Mucosa of descending colon (tissue), 3 donors: ENCODE results near the gene AOAH. TPM values are rescaled to one million over a fixed set of nuclear protein-coding genes. Genes with fewer than 3 reads are reported as not detected.

ENCODE experiments used
- ATAC-seq: fragments of 200-7000 bp; cut with Tn5 transposase; one replicate; pipeline ENCODE4 v1.9.1; 2020; ENCODE audit warnings: mild to moderate bottlenecking, moderate library complexity
- DNase-seq, 3 donors: peaks; one replicate each; pipeline ENCODE4 v3.0.0-alpha.2; 2020
- H3K36me3 ChIP-seq: fragments of 200-600 bp; one replicate; pipeline ENCODE4 v1.8.0; 2021; ENCODE audit warnings: low read depth, mild to moderate bottlenecking
- H3K4me1 ChIP-seq: fragments of 200-600 bp; one replicate; pipeline ENCODE4 v1.8.0; 2021; ENCODE audit warnings: low read depth, mild to moderate bottlenecking
- H3K4me3 ChIP-seq: fragments of 200-600 bp; one replicate; pipeline ENCODE4 v1.8.0; 2021; ENCODE audit warnings: mild to moderate bottlenecking
- H3K9me3 ChIP-seq: fragments of 200-600 bp; one replicate; pipeline ENCODE4 v1.8.0; 2021; ENCODE audit warnings: mild to moderate bottlenecking
- intact Hi-C, 2 donors: fragments of 100-400 bp; cut with DNase I in 1 of 2; cut with micrococcal nuclease in 1 of 2; formaldehyde crosslinking; loops; one replicate each; pipeline versions ENCODE4 v1.11.0 to v1.11.1; 2022; cut with DNase I, micrococcal nuclease
- total RNA-seq, 3 donors: library from RNA; stranded (reverse); fragmentation: NEBNext Ultra II Directional in 2 of 3; extraction: Animal tissue kit (Norgen Biotek cat#: 25700) in 2 of 3; gene quantifications; one replicate each; pipeline versions ENCODE4 v1.2.1 to v1.2.4, GENCODE V29; 2021 to 2023
- TF ChIP-seq, protein P1 (sequence below): fragments of 200-600 bp; IDR thresholded peaks from one replicate; pipeline ENCODE4 v1.8.0; 2022; ENCODE audit warnings: antibody characterized with exemption, mild to moderate bottlenecking
- donor health status: DM: no; HTN: no; CAD: no; lungs with moderate emphysema.
- donor health status: DM: no; HTN: no; CAD: no.
- donor health status: DM: no; HTN: yes; CAD: no.

AOAH gene
- total RNA-seq, 3 donors from 2014 or later = 15.7 to 36.1 (median 28.8) TPM

DNA sequence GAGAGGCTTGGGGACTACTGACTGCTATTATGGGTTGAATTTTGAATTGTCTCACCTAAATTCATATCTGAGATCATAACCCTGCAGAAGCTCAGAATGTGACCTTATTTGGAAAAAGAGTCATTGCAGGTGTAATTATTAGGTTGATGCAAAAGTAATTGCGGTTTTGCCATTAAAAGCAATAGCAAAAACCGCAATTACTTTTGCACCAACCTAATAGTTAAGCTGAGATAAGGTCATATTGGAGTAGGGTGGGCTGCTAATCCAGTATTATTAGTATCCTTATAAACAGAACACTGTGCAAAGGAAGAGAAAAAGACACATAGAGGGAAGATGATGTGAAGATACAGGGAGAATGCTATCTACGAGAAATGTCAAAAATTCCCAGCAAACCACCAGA lies 82.3 kb downstream of the AOAH start:
- TF ChIP-seq, protein P1, sequence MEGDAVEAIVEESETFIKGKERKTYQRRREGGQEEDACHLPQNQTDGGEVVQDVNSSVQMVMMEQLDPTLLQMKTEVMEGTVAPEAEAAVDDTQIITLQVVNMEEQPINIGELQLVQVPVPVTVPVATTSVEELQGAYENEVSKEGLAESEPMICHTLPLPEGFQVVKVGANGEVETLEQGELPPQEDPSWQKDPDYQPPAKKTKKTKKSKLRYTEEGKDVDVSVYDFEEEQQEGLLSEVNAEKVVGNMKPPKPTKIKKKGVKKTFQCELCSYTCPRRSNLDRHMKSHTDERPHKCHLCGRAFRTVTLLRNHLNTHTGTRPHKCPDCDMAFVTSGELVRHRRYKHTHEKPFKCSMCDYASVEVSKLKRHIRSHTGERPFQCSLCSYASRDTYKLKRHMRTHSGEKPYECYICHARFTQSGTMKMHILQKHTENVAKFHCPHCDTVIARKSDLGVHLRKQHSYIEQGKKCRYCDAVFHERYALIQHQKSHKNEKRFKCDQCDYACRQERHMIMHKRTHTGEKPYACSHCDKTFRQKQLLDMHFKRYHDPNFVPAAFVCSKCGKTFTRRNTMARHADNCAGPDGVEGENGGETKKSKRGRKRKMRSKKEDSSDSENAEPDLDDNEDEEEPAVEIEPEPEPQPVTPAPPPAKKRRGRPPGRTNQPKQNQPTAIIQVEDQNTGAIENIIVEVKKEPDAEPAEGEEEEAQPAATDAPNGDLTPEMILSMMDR = no peak
- no peak for DNase-seq
- Histone ChIP-seq H3K9me3 (no peaks in the 10 kb centered on the region), H3K4me1 (no peaks in the 10 kb centered on the region), H3K36me3 (no peaks in the 10 kb centered on the region), H3K4me3 (no peak overlapping the region)
- ATAC-seq = no peak
- intact Hi-C loops = no loop called here

DNA sequence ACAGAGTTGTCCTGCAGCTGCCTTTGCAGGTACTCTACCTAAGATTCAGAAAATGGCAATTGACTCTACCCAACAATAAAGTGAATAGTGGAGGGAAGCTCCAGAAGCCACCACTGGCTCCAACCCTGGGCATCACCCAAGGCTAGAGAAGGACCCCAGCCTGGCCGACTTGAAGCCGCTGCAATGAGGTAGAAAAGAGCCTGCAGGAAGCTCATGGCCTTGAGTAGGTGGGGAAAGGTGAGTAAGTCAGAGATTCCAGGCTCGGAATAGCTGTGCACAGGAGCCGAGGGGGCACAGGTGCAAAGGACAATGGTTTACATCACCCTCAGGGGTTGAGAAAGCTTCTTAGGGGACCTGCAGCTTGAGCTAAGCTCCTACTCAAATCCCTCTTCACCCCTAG lies 83.6 kb downstream of the AOAH start:
- Histone ChIP-seq H3K9me3 (no peaks in the 10 kb centered on the region), H3K4me1 (no peaks in the 10 kb centered on the region), H3K36me3 (no peaks in the 10 kb centered on the region), H3K4me3 (no peak overlapping the region)
- DNase-seq (no peak), ATAC-seq (no peak)
- intact Hi-C loops = no loop called here
- TF ChIP-seq, protein P1 = no peak

DNA sequence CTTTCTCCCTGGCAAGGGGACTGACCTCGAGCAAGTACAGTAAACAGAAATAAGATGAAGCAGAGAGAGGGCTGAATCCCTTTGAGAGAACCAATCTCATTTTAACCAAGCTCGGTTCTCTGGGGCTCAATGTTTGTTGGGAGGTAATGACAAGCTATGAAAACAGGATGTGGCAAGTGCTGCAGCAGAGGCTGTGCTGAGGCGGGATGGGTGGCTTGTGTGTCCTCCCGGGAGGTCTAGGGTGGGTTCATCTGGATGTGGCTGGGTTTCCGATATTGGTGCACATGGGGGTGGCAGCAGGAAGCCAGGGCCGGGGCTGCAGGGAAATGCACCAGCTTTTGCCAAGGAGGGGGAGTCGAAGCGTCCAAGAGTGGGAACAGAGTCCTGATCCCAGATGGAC lies 84.5 kb downstream of the AOAH start:
- intact Hi-C loops = no loop called here
- H3K4me1 ChIP-seq = peaks cover 6% of the 10 kb centered on the region
- ATAC-seq (peak; percentile 82), DNase-seq (peak in 1 of 3 donors; percentile 73)
- TF ChIP-seq, protein P1 = no peak
- H3K4me3 ChIP-seq = no peak overlapping the region
- no peaks in the 10 kb centered on the region for H3K9me3 ChIP-seq
- no peaks in the 10 kb centered on the region for H3K36me3 ChIP-seq

DNA sequence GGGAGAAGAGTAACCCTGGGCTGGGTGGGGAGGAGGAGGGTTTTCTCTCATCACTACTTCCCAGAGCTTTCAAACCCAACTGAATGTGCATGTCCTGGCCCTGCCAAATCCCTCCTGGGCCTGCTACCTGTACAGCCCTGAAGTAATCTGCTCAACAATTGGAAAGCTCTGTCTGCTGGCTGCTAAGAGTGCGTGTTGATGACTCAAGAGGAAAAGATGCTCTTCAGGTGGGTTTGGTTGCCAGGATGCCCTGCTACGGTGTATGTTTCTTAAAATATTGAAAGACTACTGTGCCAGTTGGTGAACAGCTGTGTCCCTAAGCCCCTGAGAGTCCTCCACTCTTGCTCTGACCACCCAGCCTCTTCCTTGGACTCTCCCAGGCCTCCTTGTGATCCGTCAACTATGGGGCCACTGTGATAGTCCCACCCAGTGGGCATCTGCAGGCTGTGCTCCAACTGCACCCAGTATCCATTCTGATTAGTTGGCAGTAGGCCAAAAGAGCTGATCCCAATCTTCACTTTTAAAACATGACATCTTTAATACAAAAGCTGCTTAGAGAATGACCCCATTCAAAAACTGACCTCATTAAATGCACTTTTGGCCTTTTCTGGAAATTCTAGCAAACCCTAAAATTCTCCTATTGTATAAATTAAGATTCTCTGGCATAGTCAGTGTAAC lies 85.6 kb downstream of the AOAH start:
- ATAC-seq = no peak

DNA sequence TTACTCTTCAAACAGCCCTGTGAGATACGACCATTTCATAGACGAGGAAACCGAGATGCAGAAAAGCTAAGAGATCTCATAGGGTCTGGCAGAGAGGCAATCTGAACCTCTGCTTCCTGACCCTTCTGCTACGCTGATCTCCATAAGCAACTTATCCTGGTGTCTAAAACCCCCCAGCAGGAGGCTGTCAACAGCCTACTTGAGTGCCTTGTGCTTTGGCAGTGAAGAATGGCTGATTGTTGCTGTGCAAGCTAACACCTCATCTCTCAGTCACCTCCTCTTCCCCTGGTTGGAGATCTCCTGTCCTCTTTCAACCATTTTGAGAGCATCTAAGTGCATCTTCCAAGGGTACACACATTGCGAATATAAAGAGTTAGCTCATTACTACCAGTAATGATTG lies 86.2 kb downstream of the AOAH start:
- peaks cover 6% of the 10 kb centered on the region for H3K4me1 ChIP-seq
- intact Hi-C loops = no loop called here
- DNase-seq (no peak), ATAC-seq (no peak)
- no peak overlapping the region for H3K4me3 ChIP-seq
- no peaks in the 10 kb centered on the region for H3K36me3 ChIP-seq
- no peaks in the 10 kb centered on the region for H3K9me3 ChIP-seq
- TF ChIP-seq, protein P1 = no peak

More for the DNA sequence above, 85.6 kb downstream of the AOAH start:
- TF ChIP-seq, protein P1 = no peak
- Histone ChIP-seq H3K36me3 (no peaks in the 10 kb centered on the region), H3K4me1 (peaks cover 6% of the 10 kb centered on the region), H3K4me3 (no peak overlapping the region), H3K9me3 (no peaks in the 10 kb centered on the region)
- DNase-seq = no peak
- intact Hi-C loops = no loop called here
